Mesothelial cell of epicardium (in vitro differentiated cells): ENCODE data around the gene LEP. TPM values are rescaled to one million over a fixed set of nuclear protein-coding genes. Genes with fewer than 3 reads are reported as not detected.

Experiments used
- DNase-seq, 2 experiments: peaks; one replicate each; pipeline ENCODE4 v3.0.0; 2021; ENCODE audit warnings: low spot score in 2 of 2; ENCODE audit not compliant: unreplicated experiment in 2 of 2
- H3K27ac Mint-ChIP-seq: 2 replicates; pipeline ENCODE4 v1.8.0; 2021; ENCODE audit warnings: mixed read lengths
- H3K27me3 Mint-ChIP-seq: 2 replicates; pipeline ENCODE4 v1.8.0; 2021; ENCODE audit warnings: low read depth, mixed read lengths
- H3K36me3 Mint-ChIP-seq: 2 replicates; pipeline ENCODE4 v1.8.0; 2021; ENCODE audit warnings: mixed read lengths
- H3K4me1 Mint-ChIP-seq: 2 replicates; pipeline ENCODE4 v1.8.0; 2021; ENCODE audit warnings: mixed read lengths
- H3K4me3 Mint-ChIP-seq: 2 replicates; pipeline ENCODE4 v1.8.0; 2021; ENCODE audit warnings: mild to moderate bottlenecking, moderate library complexity, mixed read lengths
- H3K9me3 Mint-ChIP-seq: 2 replicates; pipeline ENCODE4 v1.8.0; 2021; ENCODE audit warnings: mixed read lengths
- CTCF ChIP-seq: fragments of 200-600 bp; sonication (generic); IDR thresholded peaks from one replicate; pipeline ENCODE4 v1.5.0; 2021; ENCODE audit warnings: antibody characterized with exemption; ENCODE audit not compliant: unreplicated experiment
- total RNA-seq: library from RNA; stranded (reverse); gene quantifications from 3 replicates; pipeline ENCODE4 v1.2.1, GENCODE V29; 2021

LEP gene
- total RNA-seq, 1 donor from 2014 or later: not detected

DNA sequence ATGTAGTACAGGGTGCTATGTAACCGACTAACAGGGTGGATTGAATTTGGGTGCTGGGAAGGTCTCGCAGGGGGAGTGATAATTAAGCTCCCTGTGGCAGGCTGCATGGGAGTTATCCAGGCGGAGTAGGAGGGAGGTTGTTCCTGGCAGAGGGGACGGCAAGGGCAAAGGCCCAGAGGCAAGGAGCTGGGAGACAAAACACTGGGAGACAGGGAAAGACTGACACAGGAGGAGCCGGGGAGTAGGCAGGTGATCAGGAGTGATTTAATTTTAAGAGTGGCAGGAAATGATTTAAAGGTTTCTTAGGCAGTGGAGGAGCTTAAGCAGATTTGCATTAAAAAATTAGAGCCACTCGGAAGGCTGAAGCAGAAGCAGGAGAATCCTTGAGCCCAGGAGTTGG, 40.7 kb upstream of the LEP start:
- peak overlapping the region; percentile 28 for H3K4me3 Mint-ChIP-seq
- DNase-seq: no peak

DNA sequence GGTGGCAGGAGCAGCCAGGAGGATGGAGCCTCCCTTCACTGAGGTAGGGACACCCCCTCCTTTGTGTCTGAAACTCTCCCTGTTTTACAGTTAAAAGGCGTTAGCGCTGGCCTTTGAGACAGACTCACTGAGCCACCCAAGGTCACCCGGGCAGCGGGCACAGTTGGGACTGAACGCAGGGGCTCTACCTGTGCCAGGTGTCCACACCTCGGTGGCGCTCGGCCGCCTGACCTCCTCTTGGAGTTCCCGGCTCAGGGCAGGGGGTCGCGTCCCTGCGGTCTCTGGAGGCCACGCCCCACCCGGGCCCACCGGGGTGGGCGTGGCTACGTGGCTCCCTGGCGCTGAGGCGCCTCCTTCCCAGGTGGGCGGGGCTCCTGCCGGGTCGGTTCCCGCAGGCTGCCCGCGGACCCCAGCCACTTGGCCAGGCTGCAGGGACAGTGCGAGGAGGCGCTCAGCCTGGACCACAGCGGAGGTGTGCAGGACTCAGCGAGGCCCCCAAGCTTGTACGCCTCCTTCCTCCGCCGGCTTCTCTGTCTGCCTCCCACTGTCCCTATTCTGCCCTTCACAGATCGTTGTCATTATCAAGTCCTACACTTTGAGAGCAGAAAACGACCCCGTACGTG, 39.9 kb upstream of the LEP start:
- H3K4me1 Mint-ChIP-seq: peaks cover 20% of the 10 kb centered on the region
- DNase-seq: peak in 1 of 2 experiments; percentile 43
- H3K27me3 Mint-ChIP-seq: peaks cover 68% of the 10 kb centered on the region
- no peak overlapping the region for H3K27ac Mint-ChIP-seq
- TF ChIP-seq CTCF: no peak
- H3K9me3 Mint-ChIP-seq: peaks cover 6% of the 10 kb centered on the region
- H3K4me3 Mint-ChIP-seq: peak overlapping the region; percentile 52
- no peaks in the 10 kb centered on the region for H3K36me3 Mint-ChIP-seq

More for the DNA sequence above, 40.7 kb upstream of the LEP start:
- no peak overlapping the region for H3K27ac Mint-ChIP-seq
- no peak for TF ChIP-seq CTCF
- H3K9me3 Mint-ChIP-seq: peaks cover 12% of the 10 kb centered on the region
- H3K4me1 Mint-ChIP-seq: peaks cover 20% of the 10 kb centered on the region
- no peaks in the 10 kb centered on the region for H3K36me3 Mint-ChIP-seq
- peaks cover 63% of the 10 kb centered on the region for H3K27me3 Mint-ChIP-seq

DNA sequence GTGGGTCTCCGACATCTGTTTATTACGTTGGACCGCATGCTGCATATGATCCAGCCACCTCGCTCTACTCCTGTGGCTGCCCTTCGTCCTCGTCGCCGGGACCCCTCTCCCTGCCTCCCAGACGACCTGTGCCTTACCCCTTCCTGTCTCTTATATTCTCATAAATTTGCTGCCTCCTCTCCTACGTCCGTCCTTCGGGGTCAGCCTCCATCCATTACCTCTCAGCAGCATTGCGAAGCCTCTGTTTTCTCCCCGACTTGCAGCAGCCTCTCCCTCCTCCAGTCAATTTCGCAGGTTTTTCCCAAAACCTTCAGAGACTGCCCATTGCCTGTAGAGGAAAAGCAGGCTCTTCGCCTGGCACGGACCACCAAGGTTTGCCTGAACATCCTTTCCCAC, 39.4 kb upstream of the LEP start:
- peaks cover 2% of the 10 kb centered on the region for H3K9me3 Mint-ChIP-seq
- no peaks in the 10 kb centered on the region for H3K36me3 Mint-ChIP-seq
- peaks cover 20% of the 10 kb centered on the region for H3K4me1 Mint-ChIP-seq
- H3K27ac Mint-ChIP-seq: no peak overlapping the region
- no peak for DNase-seq
- peaks cover 69% of the 10 kb centered on the region for H3K27me3 Mint-ChIP-seq
- no peak for TF ChIP-seq CTCF
- H3K4me3 Mint-ChIP-seq: peak overlapping the region; percentile 52

GRCh38 chr7:128202287-128202957, 38.7 kb upstream of the LEP start:
- no peak for DNase-seq
- peak overlapping the region; percentile 52 for H3K4me3 Mint-ChIP-seq
- TF ChIP-seq CTCF: no peak
- no peaks in the 10 kb centered on the region for H3K9me3 Mint-ChIP-seq
- no peaks in the 10 kb centered on the region for H3K36me3 Mint-ChIP-seq
- H3K27ac Mint-ChIP-seq: no peak overlapping the region
- H3K27me3 Mint-ChIP-seq: peaks cover 70% of the 10 kb centered on the region
- H3K4me1 Mint-ChIP-seq: peaks cover 20% of the 10 kb centered on the region

DNA sequence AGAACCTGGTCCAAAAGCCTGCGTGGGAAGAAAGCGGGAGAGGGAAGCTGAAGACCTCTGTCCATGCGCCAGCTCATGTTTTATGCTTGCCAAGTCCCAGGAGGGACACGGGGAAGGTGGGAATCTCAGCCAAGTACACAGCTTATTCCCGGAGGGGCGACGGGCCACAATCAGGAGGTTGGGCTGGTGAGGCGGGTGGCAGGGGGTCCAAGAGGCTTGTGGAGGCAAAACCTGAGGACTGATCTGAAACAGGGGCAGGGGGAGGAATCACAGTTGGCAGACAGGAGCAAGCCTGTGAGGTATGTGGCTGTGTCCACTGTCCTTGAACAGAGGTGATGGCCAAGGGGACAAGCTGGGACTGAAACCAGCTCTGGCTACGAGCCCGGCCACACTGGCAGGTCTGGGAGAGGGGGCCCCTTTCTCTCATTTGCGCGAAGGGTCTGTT, 38.0 kb upstream of the LEP start:
- Mint-ChIP-seq H3K9me3 (no peaks in the 10 kb centered on the region), H3K27ac (no peak overlapping the region), H3K4me1 (peaks cover 20% of the 10 kb centered on the region), H3K4me3 (no peak overlapping the region), H3K36me3 (no peaks in the 10 kb centered on the region), H3K27me3 (peaks cover 72% of the 10 kb centered on the region)
- no peak for TF ChIP-seq CTCF
- no peak for DNase-seq
